Thyroid gland (tissue), 4 donors: ENCODE results near the gene CAMKK1.

Experiments
- CTCF ChIP-seq, 6 experiments: fragments of 200-600 bp in 3 of 6; fragments of 450-650 bp in 3 of 6; sonication (generic) in 3 of 6; IDR thresholded peaks; one replicate each; pipeline ENCODE4 v1.5.1; 2016 to 2019; ENCODE audit warnings: antibody characterized with exemption in 6 of 6, mild to moderate bottlenecking in 2 of 6, inconsistent platforms in 1 of 6, moderate library complexity in 1 of 6
- POLR2A ChIP-seq, 2 donors: fragments of 450-650 bp; IDR thresholded peaks; one replicate each; pipeline ENCODE4 v1.6.1; 2017; ENCODE audit warnings: antibody characterized with exemption in 2 of 2, mild to moderate bottlenecking in 2 of 2, moderate library complexity in 1 of 2

GRCh38 chr17:3887394-3887793 lies 5.5 kb downstream of the CAMKK1 start:
- TF ChIP-seq CTCF (IDR thresholded peaks at IDR 0.05) (no peak), POLR2A (IDR thresholded peaks at IDR 0.05) (no peak)
